ELR (cell line): ENCODE measurements around the gene PPP1R12C.

Source experiments
- DNase-seq: peaks from one replicate; pipeline ENCODE4 v3.0.0-alpha.2; 2015; ENCODE audit warnings: low read depth

The PPP1R12C gene

GRCh38 chr19:55042688-55043087, 74.7 kb downstream of the PPP1R12C start:
- DNase-seq = no peak

GRCh38 chr19:55042344-55042678, 75.1 kb downstream of the PPP1R12C start:
- DNase-seq = no peak

- no peak for DNase-seq
Observed at GRCh38 chr19:55041627-55042343, 75.7 kb downstream of the PPP1R12C start.

- DNase-seq = no peak
Observed at GRCh38 chr19:55041244-55041626, 76.2 kb downstream of the PPP1R12C start.
